Astrocyte (in vitro differentiated cells and primary cell): ENCODE measurements around the gene PRELID3B.

ENCODE experiments used
- CTCF ChIP-seq: IDR thresholded peaks from 2 replicates; pipeline ENCODE4 v1.5.1; 2011; ENCODE audit warnings: low read depth, mild to moderate bottlenecking, inconsistent platforms, low read length, moderate library complexity; ENCODE audit not compliant: insufficient read depth
- EZH2 ChIP-seq: IDR thresholded peaks from 2 replicates; pipeline ENCODE4 v1.6.1; 2012; ENCODE audit warnings: mild to moderate bottlenecking, low read length, inconsistent platforms; ENCODE audit not compliant: insufficient read depth

DNA sequence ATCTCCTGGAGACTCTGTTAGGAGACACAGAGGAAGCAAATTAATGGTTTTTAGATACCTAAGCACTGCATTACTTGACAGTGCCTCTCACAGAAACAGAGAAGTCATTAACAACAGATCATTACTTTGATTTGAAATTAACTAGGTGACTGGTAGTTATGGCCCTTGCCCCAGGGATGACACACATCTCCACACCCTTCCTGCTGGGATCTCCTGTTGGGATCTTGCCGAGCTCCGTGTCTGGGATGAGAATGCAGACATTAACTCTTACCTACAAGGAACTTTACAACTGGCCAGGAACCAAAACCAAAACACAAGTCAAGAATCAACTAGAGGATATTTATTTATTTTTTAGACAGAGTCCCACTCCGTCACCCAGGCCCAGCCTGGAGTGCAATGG lies 2.2 kb upstream of the PRELID3B start:
- TF ChIP-seq CTCF (no peak), EZH2 (no peak)
